ENCODE results near the gene HS6ST3. TPM values are rescaled to one million over a fixed set of nuclear protein-coding genes. Genes with fewer than 3 reads are reported as not detected.
A peak's percentile ranks its signal among the peaks of the same experiment; 100 is the strongest.
"Not testable (repeated sequence)": the region's sequence is repeated elsewhere in the genome, so short reads cannot be mapped to it uniquely, and the experiment has no call there.

Gene HS6ST3
- total RNA-seq (2022), result not detected in 2 replicates
- Bru-seq, nascent RNA, result percentile 9 among the genes with signal in this experiment
- BruChase-seq, experiment 1, labeled RNA remaining after a 2-hour chase, result percentile 12 among the genes with signal in this experiment
- percentile 12 among the genes with signal in this experiment for BruChase-seq, experiment 2, labeled RNA remaining after a 6-hour chase
- long read RNA-seq, result 0 reads

DNA sequence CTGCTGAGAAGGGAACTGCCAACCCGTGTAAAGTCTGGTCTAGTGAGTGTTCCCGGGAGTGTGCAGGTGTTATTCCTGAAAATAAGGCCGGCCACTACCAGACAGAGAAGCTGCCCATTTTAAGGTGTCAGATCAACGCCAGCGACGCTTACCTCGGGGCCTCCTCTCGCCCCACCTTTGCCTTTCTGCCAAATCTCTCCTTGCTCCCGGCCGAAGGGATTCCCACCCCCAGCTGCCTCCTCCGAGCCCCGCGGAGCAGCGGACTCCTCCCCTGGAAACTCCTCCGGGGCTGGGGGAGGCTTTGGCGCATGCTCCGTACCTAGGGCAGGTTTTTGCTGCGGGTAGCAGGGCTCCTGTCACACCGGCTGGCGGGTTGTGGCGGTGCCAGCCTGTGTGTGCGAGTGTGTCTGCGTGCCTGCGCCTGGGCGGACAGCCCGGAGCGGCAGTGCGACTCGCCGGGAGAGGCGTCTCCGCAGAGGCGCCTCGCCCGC is at the start of gene HS6ST3:
Gene HS6ST3 (plus strand): TSS at position 359 of the 491 bp plus-strand sequence.
- POLR2A ChIA-PET, result no interaction called here
- TF ChIP-seq, protein P1, sequence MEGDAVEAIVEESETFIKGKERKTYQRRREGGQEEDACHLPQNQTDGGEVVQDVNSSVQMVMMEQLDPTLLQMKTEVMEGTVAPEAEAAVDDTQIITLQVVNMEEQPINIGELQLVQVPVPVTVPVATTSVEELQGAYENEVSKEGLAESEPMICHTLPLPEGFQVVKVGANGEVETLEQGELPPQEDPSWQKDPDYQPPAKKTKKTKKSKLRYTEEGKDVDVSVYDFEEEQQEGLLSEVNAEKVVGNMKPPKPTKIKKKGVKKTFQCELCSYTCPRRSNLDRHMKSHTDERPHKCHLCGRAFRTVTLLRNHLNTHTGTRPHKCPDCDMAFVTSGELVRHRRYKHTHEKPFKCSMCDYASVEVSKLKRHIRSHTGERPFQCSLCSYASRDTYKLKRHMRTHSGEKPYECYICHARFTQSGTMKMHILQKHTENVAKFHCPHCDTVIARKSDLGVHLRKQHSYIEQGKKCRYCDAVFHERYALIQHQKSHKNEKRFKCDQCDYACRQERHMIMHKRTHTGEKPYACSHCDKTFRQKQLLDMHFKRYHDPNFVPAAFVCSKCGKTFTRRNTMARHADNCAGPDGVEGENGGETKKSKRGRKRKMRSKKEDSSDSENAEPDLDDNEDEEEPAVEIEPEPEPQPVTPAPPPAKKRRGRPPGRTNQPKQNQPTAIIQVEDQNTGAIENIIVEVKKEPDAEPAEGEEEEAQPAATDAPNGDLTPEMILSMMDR (IDR thresholded peaks at IDR 0.05; ENCODE audit: insufficient read depth in 1 of 2, low read depth in 1 of 2, low read length in 1 of 2, severe bottlenecking in 1 of 2, unreplicated experiment in 1 of 2), result no peak
- Mint-ChIP-seq H3K9me3 (ENCODE audit: unreplicated experiment) (no peaks in the 10 kb centered on the region), H3K36me3 (ENCODE audit: insufficient read depth, unreplicated experiment) (no peaks in the 10 kb centered on the region), H3K27ac (ENCODE audit: unreplicated experiment) (no peak within 1 kb of the TSS), H3K4me3 (ENCODE audit: unreplicated experiment) (peak within 1 kb of the TSS; percentile 75), H3K4me1 (ENCODE audit: low read depth, unreplicated experiment) (no peaks in the 10 kb centered on the region), H3K27me3 (ENCODE audit: insufficient read depth, unreplicated experiment) (peaks cover 48% of the 10 kb centered on the region)
- Histone ChIP-seq H3K4me3 (ENCODE audit: low read depth, low read length) (peak within 1 kb of the TSS; percentile 30), H3K4me1 (no peaks in the 10 kb centered on the region), H3K27me3 (replicated peaks; ENCODE audit: control insufficient read depth, insufficient read depth, low read length) (peaks cover 10% of the 10 kb centered on the region), H3K9me3 (no peaks in the 10 kb centered on the region), H3K36me3 (ENCODE audit: control insufficient read depth, insufficient read depth, low read length) (no peaks in the 10 kb centered on the region)
- CTCF ChIA-PET, result no interaction called here
- BruUV-seq (replicated peaks), result no TSS peak
- peak; percentile 43 to 50 for DNase-seq
- intact Hi-C loops (cut with micrococcal nuclease; ENCODE audit: unreplicated experiment), result no loop called here

DNA sequence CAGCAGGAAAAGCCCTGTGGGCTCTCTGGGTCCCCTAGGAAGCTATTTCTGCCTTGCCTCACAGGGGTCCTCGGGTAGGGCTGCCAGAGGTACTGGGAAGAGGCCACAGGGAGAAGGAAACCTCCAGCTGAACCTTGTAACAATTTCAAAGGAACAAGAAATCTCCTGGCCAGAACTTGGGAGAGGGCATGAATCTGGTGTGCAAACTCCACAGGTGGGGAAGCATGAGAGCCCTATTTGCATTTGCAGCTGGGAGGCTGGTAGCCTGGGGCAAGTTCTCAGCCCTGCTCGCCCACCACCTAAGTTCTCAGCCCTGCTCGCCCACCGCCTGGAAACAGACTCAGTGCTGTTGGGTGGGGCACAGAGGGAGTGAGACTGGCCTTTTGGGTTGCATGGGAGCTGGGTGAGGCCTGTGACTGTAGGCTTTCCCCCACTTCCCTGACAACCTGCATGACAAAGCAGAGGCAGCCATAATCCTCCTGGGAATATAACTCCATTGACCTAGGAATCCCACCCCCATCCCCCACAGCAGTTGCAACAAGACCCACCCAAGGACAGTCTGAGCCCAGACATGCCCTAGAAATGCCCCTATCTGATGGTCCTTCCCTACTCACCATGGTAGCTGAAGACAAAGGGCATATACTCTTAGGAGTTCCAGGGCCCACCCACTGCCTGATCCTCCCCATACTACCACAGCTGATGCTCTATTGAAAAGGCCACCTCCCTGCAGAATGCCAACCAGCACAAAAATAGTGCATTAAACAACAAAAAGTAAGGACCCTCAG is 48.4 kb upstream of the HS6ST3 start:
- H3K27me3 Mint-ChIP-seq (ENCODE audit: insufficient read depth, unreplicated experiment), result no peaks in the 10 kb centered on the region
- H3K27me3 ChIP-seq (replicated peaks; ENCODE audit: control insufficient read depth, insufficient read depth, low read length), result no peaks in the 10 kb centered on the region
- peaks cover 11% of the 10 kb centered on the region for H3K9me3 Mint-ChIP-seq (ENCODE audit: unreplicated experiment)
- H3K4me1 ChIP-seq, result no peaks in the 10 kb centered on the region
- H3K36me3 ChIP-seq (ENCODE audit: control insufficient read depth, insufficient read depth, low read length), result no peaks in the 10 kb centered on the region
- DNase-seq, result no peak
- ChIA-PET POLR2A (no interaction called here), CTCF (interaction anchor here (0.6 kb wide), 1 partner anchor 21 kb away, joined by 3 read pairs; no protein-coding TSS in a partner anchor)
- H3K4me3 ChIP-seq (ENCODE audit: low read depth, low read length), result no peak overlapping the region
- no peak overlapping the region for H3K27ac Mint-ChIP-seq (ENCODE audit: unreplicated experiment)
- intact Hi-C loops (cut with micrococcal nuclease; ENCODE audit: unreplicated experiment), result no loop called here
- H3K9me3 ChIP-seq, result peaks cover 7% of the 10 kb centered on the region
- TF ChIP-seq, protein P1 (IDR thresholded peaks at IDR 0.05; ENCODE audit: insufficient read depth in 1 of 2, low read depth in 1 of 2, low read length in 1 of 2, severe bottlenecking in 1 of 2, unreplicated experiment in 1 of 2), result no peak
- H3K36me3 Mint-ChIP-seq (ENCODE audit: insufficient read depth, unreplicated experiment), result peaks cover 10% of the 10 kb centered on the region
- H3K4me1 Mint-ChIP-seq (ENCODE audit: low read depth, unreplicated experiment), result peaks cover 8% of the 10 kb centered on the region
- no TSS peak for BruUV-seq (replicated peaks)
- no peak overlapping the region for H3K4me3 Mint-ChIP-seq (ENCODE audit: unreplicated experiment)

DNA sequence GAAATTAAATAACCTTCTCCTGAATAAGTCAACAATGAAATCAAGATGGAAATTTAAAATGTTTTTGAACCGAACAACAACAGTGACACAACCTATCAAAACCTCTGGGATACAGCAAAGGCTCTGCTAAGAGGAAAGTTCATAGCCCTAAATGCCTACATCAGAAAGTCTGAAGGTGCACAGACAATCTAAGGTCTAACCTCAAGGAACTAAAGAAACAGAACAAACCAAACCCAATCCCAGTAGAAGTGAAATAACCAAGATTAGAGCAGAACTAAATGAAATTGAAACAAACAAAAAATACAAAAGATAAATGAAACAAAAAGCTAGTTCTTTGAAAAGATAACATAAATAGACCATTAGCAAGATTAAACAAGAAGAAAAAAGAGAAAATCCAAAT is 45.7 kb upstream of the HS6ST3 start:
- intact Hi-C loops (cut with micrococcal nuclease; ENCODE audit: unreplicated experiment), result no loop called here
- no peak for DNase-seq
- TF ChIP-seq, protein P1 (IDR thresholded peaks at IDR 0.05; ENCODE audit: insufficient read depth in 1 of 2, low read depth in 1 of 2, low read length in 1 of 2, severe bottlenecking in 1 of 2, unreplicated experiment in 1 of 2), result no peak
- H3K36me3 Mint-ChIP-seq (ENCODE audit: insufficient read depth, unreplicated experiment), result peaks cover 10% of the 10 kb centered on the region
- H3K27ac Mint-ChIP-seq (ENCODE audit: unreplicated experiment), result no peak overlapping the region
- H3K4me3 Mint-ChIP-seq (ENCODE audit: unreplicated experiment), result no peak overlapping the region
- peaks cover 7% of the 10 kb centered on the region for H3K9me3 ChIP-seq
- BruUV-seq (replicated peaks), result no TSS peak
- no peaks in the 10 kb centered on the region for H3K4me1 ChIP-seq
- no peaks in the 10 kb centered on the region for H3K27me3 ChIP-seq (replicated peaks; ENCODE audit: control insufficient read depth, insufficient read depth, low read length)
- H3K4me3 ChIP-seq (ENCODE audit: low read depth, low read length), result no peak overlapping the region
- peaks cover 8% of the 10 kb centered on the region for H3K4me1 Mint-ChIP-seq (ENCODE audit: low read depth, unreplicated experiment)
- H3K9me3 Mint-ChIP-seq (ENCODE audit: unreplicated experiment), result peaks cover 11% of the 10 kb centered on the region
- H3K36me3 ChIP-seq (ENCODE audit: control insufficient read depth, insufficient read depth, low read length), result no peaks in the 10 kb centered on the region
- CTCF ChIA-PET, result no interaction called here
- no peaks in the 10 kb centered on the region for H3K27me3 Mint-ChIP-seq (ENCODE audit: insufficient read depth, unreplicated experiment)
- POLR2A ChIA-PET, result interaction anchor here (1.4 kb wide), 1 partner anchor 9 kb away, joined by 4 read pairs; the partner anchor contains the start of gene UGGT2

DNA sequence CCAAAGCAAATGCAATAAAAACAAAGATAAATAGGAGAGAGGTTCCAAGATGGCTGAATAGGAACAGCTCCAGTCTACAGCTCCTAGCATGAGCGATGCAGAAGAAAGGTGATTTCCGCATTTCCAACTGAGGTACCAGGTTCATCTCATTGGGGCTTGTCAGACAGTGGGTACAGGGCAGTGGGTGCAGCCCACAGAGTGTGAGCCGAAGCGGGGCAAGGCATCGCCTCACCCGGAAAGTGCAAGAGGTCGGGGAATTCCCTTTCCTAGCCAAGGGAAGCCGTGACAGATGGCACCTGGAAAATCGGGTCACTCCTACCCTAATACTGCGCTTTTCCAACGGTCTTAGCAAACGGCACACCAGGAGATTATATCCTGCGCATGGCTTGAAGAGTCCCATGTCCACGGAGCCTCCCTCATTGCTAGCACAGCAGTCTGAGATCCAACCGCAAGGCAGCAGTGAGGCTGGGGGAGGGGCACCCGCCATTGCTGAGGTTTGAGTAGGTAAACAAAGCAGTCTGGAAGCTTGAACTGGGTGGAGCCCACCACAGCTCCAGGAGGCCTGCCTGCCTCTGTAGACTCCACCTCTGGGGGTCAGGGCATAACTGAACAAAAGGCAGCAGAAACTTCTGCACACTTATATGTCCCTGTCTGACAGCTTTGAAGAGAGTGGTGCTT is 43.3 kb upstream of the HS6ST3 start:
- H3K9me3 Mint-ChIP-seq (ENCODE audit: unreplicated experiment), result peaks cover 11% of the 10 kb centered on the region
- POLR2A ChIA-PET; H3K27me3 ChIP-seq (replicated peaks; ENCODE audit: control insufficient read depth, insufficient read depth, low read length); H3K4me3 ChIP-seq (ENCODE audit: low read depth, low read length); H3K9me3 ChIP-seq; H3K27me3 Mint-ChIP-seq (ENCODE audit: insufficient read depth, unreplicated experiment); H3K36me3 Mint-ChIP-seq (ENCODE audit: insufficient read depth, unreplicated experiment); H3K36me3 ChIP-seq (ENCODE audit: control insufficient read depth, insufficient read depth, low read length); H3K4me1 Mint-ChIP-seq (ENCODE audit: low read depth, unreplicated experiment); CTCF ChIA-PET; BruUV-seq (replicated peaks); DNase-seq; H3K4me3 Mint-ChIP-seq (ENCODE audit: unreplicated experiment); H3K4me1 ChIP-seq; H3K27ac Mint-ChIP-seq (ENCODE audit: unreplicated experiment); intact Hi-C loops (cut with micrococcal nuclease; ENCODE audit: unreplicated experiment): not testable (repeated sequence)
